ENCODE measurements around the gene CXCL12. TPM values are rescaled to one million over a fixed set of nuclear protein-coding genes. Genes with fewer than 3 reads are reported as not detected.

Gene CXCL12
- total and polyA plus RNA-seq, 2 of the 13 experiments (the other 11 are each of a cell fraction or from before 2014, with no cell fraction given): not detected

DNA sequence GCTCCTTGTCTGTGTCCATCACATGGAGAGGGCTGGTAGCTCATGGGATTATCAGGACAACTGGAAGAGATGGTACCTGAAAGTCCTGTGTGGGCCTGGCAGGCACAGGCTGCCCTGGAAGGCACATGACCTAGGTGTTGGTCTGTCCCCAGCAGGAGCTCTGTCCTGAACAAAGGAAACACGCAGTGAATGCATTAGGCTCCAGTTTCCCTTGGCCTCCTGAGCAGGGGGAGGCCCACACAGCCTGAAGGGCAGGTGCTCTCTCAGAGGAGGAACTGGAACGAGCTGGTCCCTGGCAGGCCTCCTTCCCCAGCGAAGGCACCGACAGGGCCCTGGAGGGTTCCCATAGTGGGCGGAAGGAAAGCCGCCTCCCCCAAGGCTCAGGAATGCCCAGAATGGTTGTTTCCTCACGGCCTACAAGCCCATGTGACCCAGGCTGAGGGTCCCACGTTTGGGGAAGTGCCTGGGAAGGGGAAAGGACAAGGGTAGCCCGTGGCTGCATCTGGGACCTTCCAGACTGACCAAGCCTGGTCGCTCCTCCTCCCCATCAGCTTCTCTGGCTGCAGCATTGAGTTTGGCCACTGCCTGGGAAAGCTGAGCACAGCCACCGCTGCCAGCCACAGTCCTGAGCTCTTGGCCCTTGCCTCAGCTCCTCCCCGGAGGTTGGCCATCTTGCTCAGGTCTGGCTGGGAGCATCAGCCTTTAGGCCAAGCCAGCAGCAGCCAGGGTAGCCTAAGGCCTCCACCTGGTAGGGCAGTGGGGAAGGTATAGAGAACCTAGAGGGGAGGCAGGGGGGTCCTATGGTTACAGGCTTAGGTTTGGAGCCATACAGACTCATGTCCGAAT is 21.8 kb downstream of the CXCL12 start (continued):
- TF ChIP-seq ZFP91 (CRISPR knock-in tag; IDR thresholded peaks at IDR 0.05; ENCODE audit: borderline replicate concordance): no peak
- TF ChIP-seq, protein P1, sequence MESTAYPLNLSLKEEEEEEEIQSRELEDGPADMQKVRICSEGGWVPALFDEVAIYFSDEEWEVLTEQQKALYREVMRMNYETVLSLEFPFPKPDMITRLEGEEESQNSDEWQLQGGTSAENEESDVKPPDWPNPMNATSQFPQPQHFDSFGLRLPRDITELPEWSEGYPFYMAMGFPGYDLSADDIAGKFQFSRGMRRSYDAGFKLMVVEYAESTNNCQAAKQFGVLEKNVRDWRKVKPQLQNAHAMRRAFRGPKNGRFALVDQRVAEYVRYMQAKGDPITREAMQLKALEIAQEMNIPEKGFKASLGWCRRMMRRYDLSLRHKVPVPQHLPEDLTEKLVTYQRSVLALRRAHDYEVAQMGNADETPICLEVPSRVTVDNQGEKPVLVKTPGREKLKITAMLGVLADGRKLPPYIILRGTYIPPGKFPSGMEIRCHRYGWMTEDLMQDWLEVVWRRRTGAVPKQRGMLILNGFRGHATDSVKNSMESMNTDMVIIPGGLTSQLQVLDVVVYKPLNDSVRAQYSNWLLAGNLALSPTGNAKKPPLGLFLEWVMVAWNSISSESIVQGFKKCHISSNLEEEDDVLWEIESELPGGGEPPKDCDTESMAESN (CRISPR knock-in tag; conservative IDR thresholded peaks at IDR 0.05): no peak
- TF ChIP-seq HDAC6 (IDR thresholded peaks at IDR 0.05; ENCODE audit: low read depth, low read length): no peak
- TF ChIP-seq SNRNP70 (IDR thresholded peaks at IDR 0.05; ENCODE audit: low read depth, low read length): no peak
- TF ChIP-seq NR2F1 (CRISPR knock-in tag; IDR thresholded peaks at IDR 0.05): no peak
- TF ChIP-seq TFE3 (CRISPR knock-in tag; IDR thresholded peaks at IDR 0.05): no peak
- TF ChIP-seq CBX1 (IDR thresholded peaks at IDR 0.05; ENCODE audit: low read depth): no peak

Data from HepG2 (cell line).